Measurements from ENCODE around the gene SLC35F4.

The SLC35F4 gene

DNA sequence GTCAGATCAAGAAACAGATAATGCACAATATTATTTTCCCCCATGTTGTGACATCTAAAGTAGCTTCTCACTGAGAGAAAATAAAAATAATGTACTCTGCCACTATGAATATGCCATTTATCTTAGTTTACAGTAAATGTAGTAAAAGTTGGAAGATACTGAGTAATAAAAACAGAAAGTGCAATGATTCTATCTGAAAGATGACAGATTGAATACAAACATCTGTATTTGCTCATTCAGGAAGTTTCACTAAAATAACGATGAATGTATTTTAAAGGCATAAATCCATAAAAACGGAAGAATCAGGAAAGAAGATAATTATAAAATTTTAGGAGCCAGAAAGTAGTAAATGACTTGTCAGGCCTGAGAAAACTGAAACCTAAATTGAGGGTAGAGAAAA lies 18.2 kb downstream of the SLC35F4 start:
- DNase-seq = no peak

DNA sequence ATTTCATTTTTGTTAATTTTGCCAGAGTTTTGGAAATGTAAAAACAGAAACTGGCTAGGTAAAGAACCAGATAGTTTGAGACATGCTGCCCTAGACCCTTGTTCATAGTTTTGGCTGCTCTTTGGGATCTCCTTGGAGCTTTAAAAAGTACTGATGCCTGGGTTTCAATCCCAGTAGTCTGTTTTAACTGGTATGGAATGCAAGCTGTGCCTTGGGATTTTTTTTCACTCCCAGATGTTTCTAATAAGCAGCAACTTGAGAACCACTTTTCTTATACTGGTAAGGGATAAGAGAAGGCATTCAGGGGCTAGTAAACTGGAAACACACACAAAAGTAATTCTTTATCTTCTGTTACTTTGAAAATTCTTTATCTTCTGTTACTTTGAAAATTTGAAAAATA lies 18.8 kb downstream of the SLC35F4 start:
- no peak for DNase-seq

DNA sequence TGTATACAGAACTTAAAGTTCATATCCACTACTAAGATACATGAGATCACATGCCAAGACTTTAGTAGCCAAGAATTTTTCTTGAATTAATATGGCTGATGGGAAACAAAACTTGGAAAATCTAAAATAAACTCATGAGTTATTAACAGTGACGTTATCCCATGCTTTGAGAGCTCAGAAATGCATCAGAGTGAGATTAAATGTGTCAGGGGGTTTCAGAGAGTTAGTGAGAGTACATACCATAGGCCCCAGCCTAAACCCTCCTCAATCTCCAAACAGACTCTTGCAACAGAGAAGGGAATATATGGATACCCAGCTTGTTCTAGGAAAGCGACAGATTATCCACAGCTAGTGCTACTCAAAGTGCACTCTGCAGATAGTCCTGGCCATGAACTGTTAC lies 19.3 kb downstream of the SLC35F4 start:
- DNase-seq = no peak

DNA sequence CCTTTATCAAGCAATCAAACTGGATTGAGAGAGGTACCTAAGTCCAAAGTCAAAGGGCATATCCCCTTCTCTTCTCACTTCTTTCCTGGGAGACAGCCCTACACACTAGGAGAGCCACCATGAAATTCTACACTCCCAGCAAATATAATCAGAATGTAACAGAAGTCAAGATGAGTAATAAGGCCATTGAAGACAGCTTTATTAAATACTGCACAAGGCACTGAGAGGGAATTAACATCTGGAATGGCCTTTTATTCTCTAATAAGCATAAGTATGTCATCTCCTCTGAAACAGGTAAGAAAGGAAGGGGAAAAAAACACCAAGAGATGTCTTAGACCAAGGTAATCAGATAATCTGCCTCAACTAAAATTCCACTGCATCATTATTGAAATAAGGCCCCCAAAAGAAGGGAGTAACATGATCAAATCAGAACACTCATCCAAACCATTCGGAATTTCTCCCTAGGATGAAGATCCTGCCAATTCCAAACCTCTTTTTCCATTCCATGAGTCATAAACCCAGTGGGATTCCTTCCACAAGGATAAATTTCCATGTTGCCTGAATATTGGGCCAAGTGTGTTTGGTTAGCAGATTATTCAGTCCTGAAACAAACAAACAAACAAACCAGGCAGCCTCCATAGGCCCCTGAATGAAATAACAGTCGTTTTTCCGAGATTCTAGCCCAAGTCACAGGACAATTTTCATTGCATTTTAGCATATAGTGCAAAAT lies 19.9 kb downstream of the SLC35F4 start:
- DNase-seq = no peak

DNA sequence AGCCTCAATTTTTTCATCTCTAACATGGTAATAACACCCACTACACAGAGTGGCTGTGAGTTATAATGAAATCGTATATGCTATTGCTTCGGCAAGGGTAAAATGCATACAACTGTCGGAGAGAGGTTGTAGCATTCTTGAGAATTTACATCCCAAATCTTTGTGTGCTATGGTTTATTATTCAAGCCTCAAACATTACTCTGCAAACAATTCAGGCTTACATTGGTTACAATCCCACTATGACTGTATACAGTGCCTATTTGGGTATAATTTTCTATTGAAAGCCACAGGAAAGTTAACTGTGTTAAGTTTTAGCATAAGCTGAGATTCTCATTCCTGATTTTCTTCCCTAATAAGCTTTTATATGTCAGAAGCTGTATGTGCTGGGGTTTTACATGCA lies 20.6 kb downstream of the SLC35F4 start:
- no peak for DNase-seq

DNA sequence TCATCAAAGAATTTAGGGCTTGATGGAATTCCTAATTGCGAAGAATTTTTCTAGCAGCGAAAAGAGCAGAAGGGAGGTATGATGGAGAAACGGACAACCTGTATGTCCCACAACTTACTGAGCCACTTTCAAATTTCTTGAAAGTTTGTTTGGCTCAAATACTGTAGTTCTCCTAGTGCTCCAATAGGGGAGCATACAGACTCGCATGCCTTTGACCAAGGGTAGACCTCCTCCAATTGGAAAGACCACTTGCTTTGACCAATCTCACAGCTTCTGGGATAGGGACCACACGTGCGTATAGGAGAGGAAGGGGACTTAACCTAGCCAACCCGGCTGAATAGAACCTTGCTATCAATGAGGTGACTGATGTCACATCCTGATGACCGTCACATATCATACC lies 28.6 kb downstream of the SLC35F4 start:
- DNase-seq = no peak

DNA sequence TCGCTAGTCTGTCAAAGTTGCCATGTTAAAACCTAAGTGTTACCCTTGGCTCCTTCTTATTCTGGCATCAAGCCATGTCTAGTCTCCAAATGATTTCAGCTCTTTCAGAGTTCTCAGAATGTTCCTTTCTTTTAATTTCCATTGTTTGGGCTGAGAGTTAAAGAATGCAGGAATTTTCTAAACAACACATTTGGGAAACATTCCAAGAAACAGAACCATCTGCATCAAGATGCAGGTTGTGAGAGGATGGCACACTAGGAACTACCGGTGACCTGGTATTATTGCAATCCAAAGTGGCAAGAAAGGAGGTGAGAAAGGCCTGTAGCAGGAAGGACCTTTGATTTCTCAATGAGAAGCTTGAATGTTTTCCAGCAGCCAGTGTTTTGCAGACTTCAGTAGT lies 30.1 kb downstream of the SLC35F4 start:
- no peak for DNase-seq

DNA sequence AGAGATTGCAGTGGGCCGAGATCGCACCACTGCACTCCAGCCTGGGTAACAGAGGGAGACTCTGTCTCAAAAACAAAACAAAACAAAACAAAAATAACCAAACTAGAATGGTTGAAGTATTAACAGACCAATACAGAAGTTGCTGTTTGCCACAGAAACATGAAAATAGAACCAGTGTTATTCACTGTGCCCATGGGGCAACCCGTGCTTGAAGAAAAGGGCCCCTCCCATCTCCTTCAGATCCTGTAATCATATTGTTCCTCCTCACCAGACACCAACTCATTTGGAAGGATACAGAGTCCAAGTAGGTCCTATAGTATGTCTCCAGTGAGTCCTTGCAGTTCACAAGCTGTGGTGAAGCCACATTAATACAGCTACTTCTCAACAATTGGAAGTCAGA lies 30.9 kb downstream of the SLC35F4 start:
- no peak for DNase-seq

DNA sequence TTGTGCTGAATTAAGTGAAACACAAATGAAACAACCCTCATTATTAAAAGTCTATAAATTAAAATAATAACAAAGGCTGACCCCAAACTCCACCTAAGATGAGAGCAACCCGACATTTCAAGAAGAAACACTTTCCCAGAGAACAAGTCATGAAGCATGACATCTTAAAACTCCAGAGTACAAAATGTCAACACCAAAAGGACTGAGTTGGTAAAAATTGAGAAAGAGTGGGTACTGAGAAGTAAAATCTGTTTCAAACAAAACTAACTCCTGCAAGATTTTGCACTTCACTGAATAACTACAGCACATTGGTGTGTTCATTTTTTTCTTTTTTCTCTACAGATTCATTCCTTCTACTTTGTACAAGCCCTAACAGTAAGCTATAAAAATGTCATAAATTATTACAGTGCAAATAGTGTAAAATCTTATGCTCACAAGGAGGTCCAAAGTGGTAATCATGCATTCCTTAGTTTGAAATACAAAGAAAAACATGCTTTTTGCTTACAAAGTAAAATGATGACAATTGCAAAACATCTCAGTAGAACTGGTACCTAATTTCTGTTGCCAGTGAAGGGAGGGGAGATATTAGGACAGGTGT lies 31.8 kb downstream of the SLC35F4 start:
- no peak for DNase-seq

DNA sequence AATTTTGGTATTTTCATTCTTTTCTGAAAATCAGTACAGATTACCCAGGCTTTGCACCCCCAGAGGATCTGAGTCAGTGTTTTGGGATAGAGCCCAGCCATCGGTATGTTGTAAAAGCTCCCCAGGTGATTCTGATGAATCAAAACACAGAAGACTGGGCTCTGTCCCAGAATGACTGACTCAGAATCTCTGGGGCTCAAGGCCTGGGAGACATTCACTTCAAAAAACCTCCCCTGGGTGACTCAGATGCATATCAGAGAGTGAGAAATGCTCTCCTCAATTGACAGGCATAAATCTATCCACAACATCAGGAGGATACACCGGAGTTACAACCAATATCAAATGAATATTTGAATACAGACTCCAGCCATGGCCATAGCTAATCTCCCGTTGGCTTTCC lies 32.6 kb downstream of the SLC35F4 start:
- DNase-seq = no peak

DNA sequence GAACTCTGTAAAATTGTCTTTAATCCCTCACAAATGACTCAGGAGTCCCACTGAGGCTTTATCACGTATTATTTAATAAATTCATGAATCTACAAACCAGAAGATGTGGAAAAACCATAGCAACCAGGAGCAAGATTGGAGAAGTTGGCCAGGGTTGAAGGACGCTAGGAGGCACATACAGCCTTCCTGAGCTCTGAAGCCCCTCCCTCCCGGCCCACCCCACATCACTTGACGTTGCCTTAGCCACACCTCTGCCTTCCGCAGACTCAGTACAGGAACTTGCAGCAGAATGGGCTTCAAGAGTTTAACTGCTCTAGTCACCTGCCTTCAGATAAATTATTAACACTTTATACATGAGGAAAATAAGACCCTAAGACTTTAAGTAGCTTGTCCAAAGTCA lies 33.9 kb downstream of the SLC35F4 start:
- no peak for DNase-seq

DNA sequence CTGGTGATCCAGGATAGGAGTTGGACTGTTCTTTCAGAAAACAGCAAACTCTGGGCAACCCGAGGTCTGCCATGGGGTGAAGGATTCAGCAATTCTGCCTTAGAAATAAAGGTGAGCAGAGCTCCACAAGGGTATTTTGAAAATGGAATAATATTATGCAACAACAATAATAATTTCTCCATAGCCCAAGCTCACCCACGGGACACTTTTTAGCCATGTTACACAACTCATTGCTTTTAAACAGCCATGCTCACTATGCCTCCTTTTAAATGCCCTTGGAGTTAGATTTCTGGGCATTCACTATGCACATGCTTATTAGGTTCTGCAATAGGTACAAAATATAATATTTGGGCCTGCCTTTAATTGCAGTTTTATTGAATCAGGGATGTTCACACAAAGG lies 37.2 kb downstream of the SLC35F4 start:
- no peak for DNase-seq

DNA sequence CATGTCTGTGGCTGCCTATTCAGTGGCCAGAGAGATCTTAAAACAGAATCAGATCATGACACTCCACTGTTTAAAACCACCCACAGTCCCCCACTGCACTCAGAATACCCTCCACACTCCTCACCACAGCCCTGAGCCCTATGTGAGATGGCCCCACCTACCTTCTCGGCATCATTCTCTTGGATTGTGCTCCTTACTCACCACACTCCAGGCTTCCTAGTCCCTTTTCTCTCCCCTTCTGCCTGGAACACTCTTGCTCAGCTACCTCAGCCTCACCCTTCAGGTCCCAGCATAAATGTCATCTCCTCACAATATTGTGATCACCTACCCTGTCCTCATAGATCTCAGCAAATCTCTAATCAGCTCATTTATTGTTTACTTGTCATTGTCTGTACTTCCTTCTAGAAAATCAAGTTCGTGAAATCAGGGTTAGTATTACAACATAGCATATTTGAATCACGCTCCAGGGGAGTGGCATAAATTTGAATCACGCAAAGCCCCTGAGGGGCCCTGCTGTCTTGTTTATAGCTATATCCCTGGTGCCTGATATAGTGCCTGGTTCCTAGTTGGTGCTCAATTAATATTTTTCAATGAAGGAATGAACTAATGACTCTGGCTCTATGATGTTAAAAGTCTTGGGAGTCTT lies 42.8 kb downstream of the SLC35F4 start:
- DNase-seq = no peak

DNA sequence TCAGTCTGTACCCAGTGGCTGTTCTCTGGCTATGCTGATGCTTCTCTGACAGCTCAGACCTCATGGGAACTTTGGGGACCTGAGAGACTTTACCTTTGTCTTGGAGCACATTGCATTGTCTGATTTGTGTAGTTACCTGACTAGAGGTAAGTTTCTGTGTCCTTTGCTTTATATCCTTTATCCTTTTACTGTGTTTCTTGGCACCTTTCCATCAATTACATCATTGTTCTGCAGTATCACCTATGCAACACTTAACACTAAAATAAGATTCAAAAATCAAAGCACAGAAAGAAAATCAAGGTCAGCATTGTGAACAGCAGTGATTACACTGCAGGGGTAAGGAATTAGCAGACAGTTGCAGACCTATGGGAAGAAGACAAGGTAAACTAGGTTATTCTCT lies 43.8 kb downstream of the SLC35F4 start:
- no peak for DNase-seq

DNA sequence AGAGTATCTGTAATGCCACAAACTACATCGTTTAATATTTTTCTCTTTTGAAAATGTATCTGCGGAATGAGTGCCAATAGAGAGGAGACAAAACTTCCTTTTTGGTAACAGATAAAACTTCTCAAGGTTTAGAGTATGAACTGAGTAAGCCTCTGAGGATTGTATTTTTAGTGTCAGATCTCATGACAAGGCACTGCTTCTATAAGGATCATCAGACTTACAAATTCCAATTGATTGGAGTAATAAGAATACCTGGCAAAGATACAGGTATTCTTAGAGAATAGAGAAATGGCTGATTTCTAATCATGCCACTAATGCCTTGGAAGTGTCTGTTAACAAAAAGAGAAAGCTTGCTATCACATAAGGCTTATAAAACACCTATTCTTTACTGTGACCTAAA lies 45.3 kb downstream of the SLC35F4 start:
- no peak for DNase-seq

DNA sequence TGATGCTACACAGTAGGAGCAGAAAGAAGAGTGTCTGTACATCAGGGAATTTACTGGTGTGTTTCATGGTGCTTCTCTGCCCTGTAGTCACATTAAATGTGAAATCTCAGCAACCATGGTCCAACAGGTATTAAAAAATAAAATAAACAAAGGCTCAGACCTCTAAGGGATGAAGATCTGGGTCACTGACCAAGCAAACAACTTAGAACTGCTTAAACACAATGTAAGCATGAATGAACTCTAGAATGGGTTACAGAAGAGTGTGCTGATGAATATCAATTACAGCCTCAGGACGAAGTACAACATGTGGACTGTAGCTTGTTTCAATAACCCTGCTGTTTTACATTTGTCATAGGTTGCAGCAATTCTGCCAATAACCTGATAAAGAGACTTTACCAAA lies 47.4 kb downstream of the SLC35F4 start:
- no peak for DNase-seq

DNA sequence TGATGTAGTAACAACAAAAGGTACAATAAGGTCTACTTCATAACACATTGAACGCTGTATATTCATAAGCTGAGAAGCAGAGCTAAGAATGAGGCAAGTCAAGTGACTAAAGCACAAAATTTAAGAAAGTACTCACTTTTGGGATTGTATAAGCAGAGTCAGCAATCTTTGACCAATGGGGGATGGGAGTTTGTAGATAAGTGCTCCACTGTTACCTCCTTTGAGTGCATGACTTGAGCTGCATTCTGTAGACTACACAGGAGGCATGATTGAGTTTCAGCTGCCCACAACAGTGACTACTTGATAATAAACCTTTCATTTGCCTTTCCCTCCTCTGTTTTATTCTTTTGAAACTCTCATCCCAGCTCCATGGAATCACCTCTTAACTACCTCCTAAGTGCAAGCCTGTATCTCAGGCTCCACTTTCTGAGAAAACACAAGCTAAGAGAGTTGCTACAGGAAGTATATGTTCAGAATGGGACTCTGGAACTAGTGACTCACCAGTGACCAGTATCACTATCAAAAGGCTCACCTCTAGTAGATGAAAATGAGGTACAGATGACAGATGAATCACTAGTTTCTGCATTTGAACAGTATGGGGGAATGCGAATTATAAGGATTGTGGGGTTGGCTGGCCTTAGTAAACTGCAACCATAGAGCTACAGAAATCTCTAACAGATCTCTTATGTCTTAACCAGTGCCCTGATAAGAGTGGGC lies 49.2 kb downstream of the SLC35F4 start:
- DNase-seq = peak in 1 of 5 donors; percentile 7

DNA sequence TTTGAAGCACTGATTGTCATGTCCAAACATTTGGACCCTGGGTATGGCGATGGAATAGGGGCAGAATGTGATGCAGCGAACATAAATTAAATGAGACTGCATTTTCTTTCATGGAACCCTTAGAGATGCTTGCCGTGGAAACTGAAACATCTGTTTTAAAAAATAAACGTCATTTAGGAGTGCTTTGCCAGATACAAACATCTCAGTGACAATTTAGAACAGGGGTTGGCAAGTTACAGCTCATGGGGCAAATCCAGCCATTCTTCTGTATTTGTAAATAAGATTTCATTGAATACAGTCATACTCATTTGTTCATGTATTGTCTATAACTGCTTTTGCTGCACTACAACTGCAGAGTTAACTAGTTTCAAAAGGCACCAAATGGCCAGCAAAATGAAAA lies 51.2 kb downstream of the SLC35F4 start:
- no peak for DNase-seq

DNA sequence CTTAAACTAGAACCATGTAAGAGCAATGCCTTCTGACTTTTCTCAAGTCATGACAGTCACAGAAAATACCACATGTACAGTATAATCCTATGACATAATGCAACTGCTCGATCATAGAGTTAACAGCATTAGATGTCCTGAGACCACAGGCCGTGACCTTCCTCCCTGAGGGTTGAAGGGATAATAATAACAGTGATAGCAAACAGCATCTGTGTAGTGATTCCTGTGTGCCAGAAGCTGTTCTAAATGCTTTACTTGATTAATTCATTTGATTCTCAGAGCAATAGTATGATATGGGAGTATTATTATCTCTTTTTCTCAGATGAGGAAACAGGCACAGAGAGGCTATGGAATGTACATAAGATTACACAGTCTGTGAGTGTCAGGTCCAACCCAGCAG lies 53.2 kb downstream of the SLC35F4 start:
- DNase-seq = no peak

DNA sequence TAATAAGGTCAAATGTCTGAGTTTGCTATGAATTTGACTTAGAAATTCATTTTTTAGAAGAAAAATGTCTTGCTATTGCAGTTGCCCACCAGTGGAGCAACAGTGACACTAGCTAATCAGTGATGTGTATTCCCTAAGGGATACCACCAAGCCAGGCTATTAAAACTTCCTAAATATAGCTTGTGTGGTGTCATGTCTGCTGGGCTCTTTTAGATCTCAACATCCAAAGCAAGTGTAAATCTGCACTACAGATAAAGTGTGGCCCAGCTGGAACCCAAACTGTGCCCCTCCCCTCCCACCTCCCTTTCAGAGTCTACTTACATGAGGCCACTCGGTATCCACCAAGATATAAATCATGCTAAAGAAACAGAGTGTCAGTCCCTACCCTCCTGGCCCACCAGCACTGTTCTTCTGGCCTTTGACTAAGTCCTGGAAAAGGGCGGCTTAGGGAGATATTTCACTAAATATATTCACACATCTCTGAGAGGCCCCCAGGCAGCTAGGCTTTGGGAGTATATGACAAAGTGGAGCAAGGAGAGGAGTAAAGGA lies 53.8 kb downstream of the SLC35F4 start:
- DNase-seq = no peak

DNA sequence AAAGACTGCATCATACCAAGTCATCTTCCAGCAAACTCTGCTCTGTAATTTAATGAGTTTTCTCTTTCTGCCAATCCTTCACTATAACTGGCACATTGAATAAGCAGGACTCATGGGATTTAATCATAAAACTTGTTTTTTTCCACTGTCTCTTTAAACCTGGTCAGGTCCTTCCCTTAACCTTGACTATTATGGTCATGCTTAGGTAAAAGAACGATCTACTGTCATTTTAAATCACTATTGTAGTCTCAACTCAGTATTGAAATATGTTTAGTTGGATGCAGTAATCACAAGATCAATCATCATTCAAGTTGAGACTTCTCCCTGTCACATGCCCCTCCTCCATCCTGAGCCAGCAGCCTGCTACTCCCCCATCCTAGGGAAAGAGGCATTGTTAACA lies 56.1 kb downstream of the SLC35F4 start:
- DNase-seq = no peak

DNA sequence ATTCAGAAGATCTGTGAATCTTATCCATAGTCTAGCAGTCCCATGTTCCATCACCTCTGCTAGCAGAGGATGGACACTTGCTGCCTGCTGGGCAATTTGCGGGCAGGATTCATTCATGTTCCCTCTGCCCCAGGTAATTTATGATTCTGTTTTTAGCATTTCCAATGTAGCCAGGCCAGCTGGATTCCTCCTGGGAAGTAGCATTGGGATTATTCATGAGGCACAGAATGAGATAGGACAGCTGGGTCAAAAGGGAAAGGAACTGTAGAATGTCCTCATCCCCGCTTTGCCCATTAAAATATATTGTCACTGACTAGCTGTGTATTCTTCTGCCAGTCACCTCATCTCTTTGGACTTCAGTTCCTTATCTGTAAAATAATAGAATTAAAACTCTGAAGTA lies 68.7 kb downstream of the SLC35F4 start:
- no peak for DNase-seq

DNA sequence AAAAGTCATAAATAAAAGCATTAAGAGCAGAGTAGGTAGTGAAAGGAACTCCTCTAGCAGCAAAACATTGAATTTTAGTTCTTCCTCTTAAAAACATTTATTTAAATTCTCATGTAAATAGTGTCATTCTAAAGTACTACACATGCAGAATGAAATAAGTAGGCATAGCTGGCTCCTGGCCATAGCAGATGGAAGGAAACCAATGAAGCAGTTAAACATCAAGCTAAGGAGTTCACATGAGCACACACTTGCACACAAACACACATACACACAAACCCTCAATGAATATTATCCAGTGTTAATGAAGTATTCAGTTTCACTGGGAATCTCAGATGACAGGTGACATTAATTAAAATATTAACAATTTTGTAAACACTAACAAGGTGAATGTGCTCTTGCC lies 69.3 kb downstream of the SLC35F4 start:
- no peak for DNase-seq

DNA sequence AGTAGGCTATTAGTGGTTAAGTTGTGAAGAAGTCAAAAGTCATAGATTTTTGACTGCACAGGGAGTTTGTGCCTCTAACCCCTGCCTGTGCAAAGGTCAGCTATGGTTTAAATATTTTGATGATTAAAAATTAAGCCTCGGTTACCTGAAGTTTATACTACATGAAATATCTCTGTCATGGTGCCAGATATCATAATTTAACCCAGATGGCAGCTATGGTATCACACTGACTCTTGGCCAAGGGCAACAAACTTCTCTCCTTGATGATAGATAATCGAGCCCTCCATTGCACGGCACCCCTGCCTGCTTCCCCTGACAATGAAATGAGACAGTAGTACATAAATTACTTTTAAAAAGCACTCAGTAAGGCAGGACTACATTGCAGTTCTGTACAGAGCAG lies 80.8 kb downstream of the SLC35F4 start:
- DNase-seq = no peak

Measured in T-helper 1 cell (primary cell).